ENCODE data around the gene ELANE. TPM values are rescaled to one million over a fixed set of nuclear protein-coding genes. Genes with fewer than 3 reads are reported as not detected.

ELANE gene
- total RNA-seq, 1 donor from 2014 or later = not detected

- Mint-ChIP-seq H3K27me3 (peaks cover 14% of the 10 kb centered on the region), H3K4me3 (peak within 1 kb of the TSS; percentile 63), H3K4me1 (ENCODE audit: unreplicated experiment) (no peaks in the 10 kb centered on the region), H3K27ac (no peak within 1 kb of the TSS), H3K9me3 (no peaks in the 10 kb centered on the region), H3K36me3 (no peaks in the 10 kb centered on the region)
- DNase-seq (ENCODE audit: extremely low spot score, unreplicated experiment) = no peak
- TF ChIP-seq CTCF (conservative IDR thresholded peaks at IDR 0.05) = no peak
Observed at GRCh38 chr19:858868-859843, 7.1 kb downstream of the ELANE start, which contains the start of gene CFD. Gene CFD, plus strand, starts transcription at chr19:859664. Its CDS starts 26 bp downstream, at chr19:859690.

- no peaks in the 10 kb centered on the region for H3K9me3 Mint-ChIP-seq
- no peak for TF ChIP-seq CTCF (conservative IDR thresholded peaks at IDR 0.05)
- H3K36me3 Mint-ChIP-seq = no peaks in the 10 kb centered on the region
- H3K27me3 Mint-ChIP-seq = peaks cover 14% of the 10 kb centered on the region
- H3K4me1 Mint-ChIP-seq (ENCODE audit: unreplicated experiment) = no peaks in the 10 kb centered on the region
- no peak overlapping the region for H3K4me3 Mint-ChIP-seq
- DNase-seq (ENCODE audit: extremely low spot score, unreplicated experiment) = no peak
- no peak overlapping the region for H3K27ac Mint-ChIP-seq
Observed at GRCh38 chr19:861141-861755, 9.1 kb downstream of the ELANE start.

GRCh38 chr19:861756-862580 is 9.9 kb downstream of the ELANE start:
- Mint-ChIP-seq H3K27me3 (peaks cover 14% of the 10 kb centered on the region), H3K4me1 (ENCODE audit: unreplicated experiment) (no peaks in the 10 kb centered on the region), H3K36me3 (no peaks in the 10 kb centered on the region), H3K9me3 (no peaks in the 10 kb centered on the region), H3K27ac (no peak overlapping the region), H3K4me3 (no peak overlapping the region)
- TF ChIP-seq CTCF (conservative IDR thresholded peaks at IDR 0.05) = peak; percentile 32
- no peak for DNase-seq (ENCODE audit: extremely low spot score, unreplicated experiment)

GRCh38 chr19:862581-863314 is 10.6 kb downstream of the ELANE start:
- Mint-ChIP-seq H3K4me3 (peak overlapping the region; percentile 51), H3K27ac (no peak overlapping the region), H3K36me3 (peaks cover 4% of the 10 kb centered on the region), H3K9me3 (no peaks in the 10 kb centered on the region), H3K27me3 (peaks cover 11% of the 10 kb centered on the region), H3K4me1 (ENCODE audit: unreplicated experiment) (peaks cover 5% of the 10 kb centered on the region)
- no peak for TF ChIP-seq CTCF (conservative IDR thresholded peaks at IDR 0.05)
- DNase-seq (ENCODE audit: extremely low spot score, unreplicated experiment) = no peak

GRCh38 chr19:863315-863620 is 11.2 kb downstream of the ELANE start:
- Mint-ChIP-seq H3K4me1 (ENCODE audit: unreplicated experiment) (peaks cover 5% of the 10 kb centered on the region), H3K27me3 (peaks cover 11% of the 10 kb centered on the region), H3K36me3 (peaks cover 4% of the 10 kb centered on the region)

More at GRCh38 chr19:863315-863620, 11.2 kb downstream of the ELANE start:
- no peak for DNase-seq (ENCODE audit: extremely low spot score, unreplicated experiment)
- no peaks in the 10 kb centered on the region for H3K9me3 Mint-ChIP-seq
- TF ChIP-seq CTCF (conservative IDR thresholded peaks at IDR 0.05) = no peak
- no peak overlapping the region for H3K4me3 Mint-ChIP-seq
- peak overlapping the region; percentile 48 for H3K27ac Mint-ChIP-seq

Data from type B pancreatic cell (in vitro differentiated cells).